ENCODE results near the gene SLC39A5.
A peak's percentile ranks its signal among the peaks of the same experiment; 100 is the strongest.
"Not testable (repeated sequence)": the region's sequence is repeated elsewhere in the genome, so short reads cannot be mapped to it uniquely, and the experiment has no call there.

The SLC39A5 gene, protein sequence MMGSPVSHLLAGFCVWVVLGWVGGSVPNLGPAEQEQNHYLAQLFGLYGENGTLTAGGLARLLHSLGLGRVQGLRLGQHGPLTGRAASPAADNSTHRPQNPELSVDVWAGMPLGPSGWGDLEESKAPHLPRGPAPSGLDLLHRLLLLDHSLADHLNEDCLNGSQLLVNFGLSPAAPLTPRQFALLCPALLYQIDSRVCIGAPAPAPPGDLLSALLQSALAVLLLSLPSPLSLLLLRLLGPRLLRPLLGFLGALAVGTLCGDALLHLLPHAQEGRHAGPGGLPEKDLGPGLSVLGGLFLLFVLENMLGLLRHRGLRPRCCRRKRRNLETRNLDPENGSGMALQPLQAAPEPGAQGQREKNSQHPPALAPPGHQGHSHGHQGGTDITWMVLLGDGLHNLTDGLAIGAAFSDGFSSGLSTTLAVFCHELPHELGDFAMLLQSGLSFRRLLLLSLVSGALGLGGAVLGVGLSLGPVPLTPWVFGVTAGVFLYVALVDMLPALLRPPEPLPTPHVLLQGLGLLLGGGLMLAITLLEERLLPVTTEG

GRCh38 chr12:56229916-56230431 is at the start of gene SLC39A5:
Gene SLC39A5, plus strand, starts transcription at chr12:56230051. Its CDS starts 1,224 bp downstream, at chr12:56231275.
- no peak for DNase-seq (ENCODE audit: low read depth in 2 of 2)

- DNase-seq (ENCODE audit: low read depth in 2 of 2) = no peak
These were observed 42.9 kb upstream of the SLC39A5 start for GRCh38 chr12:56186957-56187356.

- DNase-seq (ENCODE audit: low read depth in 2 of 2) = no peak
These were observed 41.6 kb upstream of the SLC39A5 start for GRCh38 chr12:56188131-56188777.

DNA sequence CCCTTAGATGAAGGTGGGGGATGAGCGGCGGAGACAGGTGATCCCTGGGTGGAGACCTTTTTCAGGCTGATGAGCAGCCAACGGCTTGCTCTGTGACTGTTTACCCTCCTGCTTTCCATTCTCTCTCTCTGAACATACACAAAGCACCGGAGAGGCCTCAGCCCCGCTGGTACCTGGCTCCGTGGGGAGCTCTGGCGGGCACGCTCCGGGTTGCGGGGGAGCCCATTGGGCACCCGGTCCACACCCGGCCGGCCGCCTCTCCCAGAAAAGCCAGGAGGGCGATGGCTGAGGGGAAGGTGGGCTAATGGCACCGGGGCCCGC is 41.1 kb upstream of the SLC39A5 start:
- DNase-seq (ENCODE audit: low read depth in 2 of 2) = no peak

GRCh38 chr12:56189099-56189917 is 40.5 kb upstream of the SLC39A5 start, which contains the start of gene SMARCC2:
Gene SMARCC2, minus strand, starts transcription at chr12:56189483. Its CDS starts 22 bp downstream, at chr12:56189461.
- DNase-seq (ENCODE audit: low read depth in 2 of 2) = peak; percentile 75 to 80

- DNase-seq (ENCODE audit: low read depth in 2 of 2) = peak; percentile 75 to 89
These were observed 39.7 kb upstream of the SLC39A5 start for GRCh38 chr12:56189918-56190694.

DNA sequence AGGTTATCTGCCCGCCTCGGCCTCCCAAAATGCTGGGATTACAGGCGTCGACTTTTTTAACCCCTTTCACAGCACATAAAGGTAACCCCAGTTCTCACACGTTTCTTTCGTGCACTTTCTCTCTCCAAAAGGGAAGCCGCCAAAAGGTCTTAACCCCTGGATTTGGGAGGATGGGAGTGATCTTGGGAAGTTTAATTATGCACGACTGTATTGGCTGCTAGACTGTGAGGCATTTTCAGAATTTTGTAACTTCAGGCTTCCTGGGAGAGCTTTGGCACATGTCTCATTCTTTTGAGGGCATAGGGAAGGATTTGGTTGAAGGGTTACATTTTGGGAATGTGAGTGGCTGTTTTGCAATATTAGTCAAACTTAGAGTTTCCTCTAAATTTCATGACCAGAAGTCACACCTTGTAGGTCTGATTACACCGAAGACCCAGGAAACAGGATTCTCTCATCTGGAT is 39.1 kb upstream of the SLC39A5 start:
- no peak for DNase-seq (ENCODE audit: low read depth in 2 of 2)

DNA sequence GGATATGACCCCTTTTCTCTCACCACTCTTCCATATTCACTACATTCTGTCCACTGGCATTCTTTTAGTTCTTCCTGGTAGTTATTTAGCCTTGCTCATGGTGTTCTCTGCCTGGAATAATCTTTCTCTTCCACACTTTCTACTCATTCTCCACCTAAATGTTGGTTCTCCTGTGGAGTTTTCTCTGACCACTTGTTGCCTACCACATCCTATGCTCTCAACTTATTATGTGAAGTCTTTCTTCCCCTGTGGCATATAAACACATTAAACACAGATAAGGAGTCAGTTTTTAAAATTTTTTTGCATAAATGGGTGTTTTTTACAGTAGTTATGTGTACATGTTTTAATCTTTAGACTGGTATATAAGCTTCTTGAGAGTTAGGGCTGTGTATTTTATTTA is 37.3 kb upstream of the SLC39A5 start:
- no peak for DNase-seq (ENCODE audit: low read depth in 2 of 2)

DNA sequence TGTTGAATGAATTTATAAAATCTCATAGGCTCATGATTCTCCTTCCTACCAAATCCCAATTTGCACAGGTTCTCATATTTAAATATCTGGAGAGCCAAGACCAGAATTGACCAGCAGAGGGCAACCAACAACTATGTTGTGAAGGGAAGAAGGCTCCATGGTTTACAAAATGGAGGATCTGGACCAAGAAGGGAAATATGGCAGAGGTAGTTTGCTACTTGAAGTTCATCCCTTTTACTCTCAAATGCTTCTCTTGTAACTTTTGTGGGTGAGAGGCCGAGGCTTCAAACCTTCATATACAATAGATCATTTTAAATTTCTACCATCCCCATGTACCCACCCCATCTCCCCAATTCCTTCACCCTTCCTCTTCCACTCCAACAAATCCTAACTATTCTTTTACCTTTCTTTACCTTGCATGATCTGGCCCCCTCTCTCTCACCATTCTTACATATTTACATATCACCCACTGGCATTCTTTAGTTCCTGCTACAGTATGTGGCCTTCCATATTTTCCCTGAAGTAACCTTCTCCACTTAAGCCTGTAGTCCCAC is 36.7 kb upstream of the SLC39A5 start:
- peak; percentile 62 to 75 for DNase-seq (ENCODE audit: low read depth in 2 of 2)

GRCh38 chr12:56196818-56197550 is 32.9 kb upstream of the SLC39A5 start:
- not testable (repeated sequence) for DNase-seq (ENCODE audit: low read depth in 2 of 2)

DNA sequence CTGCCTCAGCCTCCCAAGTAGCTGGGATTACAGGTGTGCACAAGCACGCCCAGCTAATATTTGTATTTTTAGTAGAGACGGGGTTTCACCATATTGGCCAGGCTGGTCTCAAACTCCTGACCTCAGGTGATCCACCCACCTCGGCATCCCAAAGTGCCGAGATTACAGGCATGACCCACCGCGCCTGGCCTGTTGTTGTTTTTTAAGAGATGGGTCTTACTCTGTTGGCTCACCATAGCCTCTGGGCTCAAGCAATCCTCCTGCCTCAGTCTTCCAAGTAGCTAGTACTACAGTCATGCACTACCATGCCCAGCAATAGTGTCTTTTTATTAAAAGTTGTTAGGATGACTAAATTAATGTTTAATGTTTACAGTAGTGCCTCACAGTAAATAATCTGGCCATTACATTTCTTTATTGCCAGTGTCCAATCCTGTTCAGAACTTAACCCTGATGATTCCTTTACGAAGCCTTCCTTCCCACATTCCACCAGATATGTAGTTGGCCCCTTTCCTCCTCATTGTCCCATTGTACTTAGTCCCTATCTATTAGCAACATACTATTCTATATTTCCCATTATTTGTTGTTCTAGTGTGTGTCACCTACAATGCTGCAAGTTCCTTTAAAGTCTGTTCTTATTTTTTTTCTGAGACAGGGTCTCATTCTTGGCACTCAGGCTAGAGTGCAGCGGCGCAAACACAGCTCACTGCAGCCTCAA is 31.8 kb upstream of the SLC39A5 start:
- DNase-seq (ENCODE audit: low read depth in 2 of 2) = no peak

- DNase-seq (ENCODE audit: low read depth in 2 of 2) = no peak
These were observed 31.0 kb upstream of the SLC39A5 start for GRCh38 chr12:56198836-56199235.

DNA sequence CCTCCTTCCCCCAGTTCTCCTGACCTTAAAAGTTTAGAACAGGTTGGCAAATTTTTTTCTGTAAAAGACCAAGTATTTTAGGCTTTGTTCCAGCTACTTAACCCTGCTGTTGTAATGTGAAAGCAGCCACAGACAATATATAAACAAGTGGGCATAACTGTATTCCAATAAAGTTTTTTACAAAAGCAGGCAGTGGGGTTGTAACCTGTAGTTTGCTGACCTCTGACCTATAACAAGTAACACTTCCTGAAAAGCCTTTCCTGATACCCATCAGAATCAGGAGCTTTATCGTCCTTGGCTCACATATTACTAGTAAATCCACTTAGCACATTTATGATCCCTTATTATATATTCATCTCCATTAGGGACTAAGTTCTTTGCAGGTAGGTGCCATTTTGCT is 27.5 kb upstream of the SLC39A5 start:
- no peak for DNase-seq (ENCODE audit: low read depth in 2 of 2)

- DNase-seq (ENCODE audit: low read depth in 2 of 2) = no peak
These were observed 27.0 kb upstream of the SLC39A5 start for GRCh38 chr12:56202838-56203237.

DNA sequence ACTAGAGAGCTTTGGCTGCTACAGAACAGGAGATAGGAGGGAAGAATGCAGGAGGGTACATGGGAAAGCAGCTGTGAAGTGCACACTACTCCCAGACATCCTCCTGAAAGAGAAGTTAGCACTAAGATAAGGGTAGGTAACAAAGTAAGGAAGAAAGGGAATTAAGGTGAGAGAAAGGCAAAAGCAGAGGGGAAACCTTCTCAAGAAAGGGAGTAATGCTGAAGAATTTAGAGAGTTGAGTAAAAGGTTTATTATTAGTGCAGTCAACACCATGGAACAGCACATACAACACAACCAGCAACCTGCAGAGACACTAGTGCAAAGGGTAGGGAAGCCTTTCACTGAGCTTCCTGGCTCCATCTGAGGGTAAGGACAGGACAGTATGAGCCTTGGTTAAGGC is 25.6 kb upstream of the SLC39A5 start:
- no peak for DNase-seq (ENCODE audit: low read depth in 2 of 2)

- no peak for DNase-seq (ENCODE audit: low read depth in 2 of 2)
These were observed 24.4 kb upstream of the SLC39A5 start for GRCh38 chr12:56205445-56205844.

GRCh38 chr12:56206452-56207166 is 23.2 kb upstream of the SLC39A5 start:
- no peak for DNase-seq (ENCODE audit: low read depth in 2 of 2)

DNA sequence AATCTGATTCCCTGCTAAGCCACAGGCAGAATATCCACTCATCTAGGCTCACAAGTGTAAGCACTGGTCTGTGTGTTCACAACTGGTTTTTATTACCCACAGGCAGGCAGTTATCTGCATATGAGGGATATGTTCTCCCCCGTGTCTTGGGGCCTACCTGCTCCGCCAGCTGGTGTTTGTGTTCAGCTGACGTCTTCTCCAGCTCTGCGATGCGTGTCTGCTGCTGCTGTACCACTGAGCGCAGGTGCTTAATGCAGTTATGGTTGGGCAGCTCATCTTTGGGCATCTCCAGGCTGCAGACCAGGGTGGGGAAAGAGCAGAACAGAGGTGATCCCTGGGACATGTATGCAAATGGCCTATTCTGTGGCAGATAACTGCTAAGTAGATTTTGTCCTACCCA is 21.8 kb upstream of the SLC39A5 start:
- DNase-seq (ENCODE audit: low read depth in 2 of 2) = no peak

DNA sequence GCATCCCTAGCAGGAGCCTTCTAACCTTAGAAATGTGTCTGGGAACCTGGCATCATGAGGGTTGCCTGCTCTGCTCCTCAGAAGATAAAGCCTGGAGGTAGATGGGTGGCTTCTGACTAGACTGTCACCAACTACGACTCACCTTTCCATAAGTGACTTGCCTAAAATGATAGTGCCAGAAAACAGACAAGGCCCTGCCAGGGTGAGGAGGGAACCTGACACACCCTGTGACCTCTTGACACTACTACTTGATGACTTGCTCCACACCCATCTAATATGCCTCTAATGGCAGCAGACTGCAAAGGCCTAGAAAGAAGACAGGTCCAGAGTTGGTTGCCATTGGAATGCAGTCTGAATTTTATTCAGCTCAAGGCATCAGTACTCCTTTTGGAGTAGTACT is 17.5 kb upstream of the SLC39A5 start:
- DNase-seq (ENCODE audit: low read depth in 2 of 2) = no peak
